HEK293 (cell line): ENCODE measurements around the gene CYTH4.

Experiments
- CTCF ChIA-PET: fragments of 350-600 bp; formaldehyde crosslinking; extraction: SDS; loops from one replicate; lab custom pipeline; 2021; ENCODE audit warnings: antibody characterized with exemption; lab: Yijun Ruan, JAX
- POLR2A ChIA-PET: fragments of 300-600 bp; formaldehyde crosslinking; extraction: SDS; loops from one replicate; lab custom pipeline; 2020; ENCODE audit warnings: antibody characterized with exemption, inconsistent platforms; lab: Yijun Ruan, JAX
- H3K27ac ChIP-seq: fragments of 200-500 bp; sonication (Bioruptor generic); 2 replicates; pipeline ENCODE4 v1.5.1; 2014; ENCODE audit warnings: low read depth, low read length, control low read depth, inconsistent platforms; ENCODE audit errors: extremely low read depth
- H3K36me3 ChIP-seq, 2 experiments: fragments of 200-500 bp in 1 of 2; sonication (Bioruptor generic) in 1 of 2; 1 replicate in 1 of 2; 2 replicates in 1 of 2; pipeline ENCODE4 v1.5.1; 2014 to 2017; ENCODE audit warnings: inconsistent platforms in 2 of 2, low read length in 2 of 2; ENCODE audit not compliant: control insufficient read depth in 2 of 2, insufficient read depth in 1 of 2
- H3K4me1 ChIP-seq: fragments of 200-500 bp; sonication (Bioruptor generic); 2 replicates; pipeline ENCODE4 v1.5.1; 2014; ENCODE audit warnings: mild to moderate bottlenecking, low read length, inconsistent platforms; ENCODE audit not compliant: control insufficient read depth, insufficient read depth
- H3K4me3 ChIP-seq: 2 replicates; pipeline ENCODE4 v1.5.1; 2011; ENCODE audit warnings: low read depth, mild to moderate bottlenecking, control low read depth, low read length, moderate library complexity
- H3K9me3 ChIP-seq: fragments of 200-500 bp; sonication (Bioruptor generic); 2 replicates; pipeline ENCODE4 v1.5.1; 2014; ENCODE audit warnings: low read depth, low read length, inconsistent platforms; ENCODE audit not compliant: control insufficient read depth, insufficient read depth
- KLF10 ChIP-seq: fragments of 450-650 bp; IDR thresholded peaks from 2 replicates; pipeline ENCODE4 v1.5.1; 2018; ENCODE audit warnings: missing biosample characterization, mild to moderate bottlenecking, missing genetic modification characterization
- OSR2 ChIP-seq: fragments of 450-650 bp; formaldehyde crosslinking; IDR thresholded peaks from 2 replicates; pipeline ENCODE4 v1.5.1; 2016; ENCODE audit warnings: missing biosample characterization, missing genetic modification characterization
- PRDM1 ChIP-seq: fragments of 450-650 bp; formaldehyde crosslinking; IDR thresholded peaks from 2 replicates; pipeline ENCODE4; 2016; ENCODE audit warnings: missing biosample characterization, missing genetic modification characterization
- RBAK ChIP-seq: fragments of 450-650 bp; formaldehyde crosslinking; IDR thresholded peaks from 2 replicates; pipeline ENCODE4 v1.5.1; 2016; ENCODE audit warnings: missing biosample characterization, missing genetic modification characterization
- ZBTB20 ChIP-seq: fragments of 450-650 bp; formaldehyde crosslinking; IDR thresholded peaks from 2 replicates; pipeline ENCODE4 v1.5.1; 2016; ENCODE audit warnings: missing biosample characterization, missing genetic modification characterization
- ZBTB21 ChIP-seq: fragments of 450-650 bp; formaldehyde crosslinking; IDR thresholded peaks from 2 replicates; pipeline ENCODE4 v1.5.1; 2017; ENCODE audit warnings: missing biosample characterization, missing genetic modification characterization
- ZEB2 ChIP-seq: fragments of 450-650 bp; formaldehyde crosslinking; IDR thresholded peaks from 2 replicates; pipeline ENCODE4 v1.5.1; 2016; ENCODE audit warnings: missing biosample characterization, missing genetic modification characterization
- ZNF114 ChIP-seq: fragments of 450-650 bp; formaldehyde crosslinking; IDR thresholded peaks from 2 replicates; pipeline ENCODE4 v1.5.0; 2017; ENCODE audit warnings: missing biosample characterization, missing genetic modification characterization
- ZNF155 ChIP-seq: fragments of 450-650 bp; formaldehyde crosslinking; IDR thresholded peaks from 2 replicates; pipeline ENCODE4 v1.5.1; 2016; ENCODE audit warnings: missing biosample characterization, missing genetic modification characterization
- ZNF274 ChIP-seq, 2 experiments: fragments of 200-500 bp in 1 of 2; fragments of 450-650 bp in 1 of 2; sonication (Bioruptor generic) in 1 of 2; formaldehyde crosslinking in 1 of 2; IDR thresholded peaks; 2 replicates each; pipeline versions ENCODE4 v1.5.1 to v1.6.1; 2014 to 2016; ENCODE audit warnings: borderline replicate concordance in 1 of 2, inconsistent platforms in 1 of 2, low read length in 1 of 2, missing biosample characterization in 1 of 2, missing genetic modification characterization in 1 of 2
- ZNF311 ChIP-seq: fragments of 450-650 bp; formaldehyde crosslinking; IDR thresholded peaks from 2 replicates; pipeline ENCODE4 v1.5.1; 2017; ENCODE audit warnings: missing biosample characterization, missing genetic modification characterization, borderline replicate concordance
- ZNF324 ChIP-seq: fragments of 450-650 bp; formaldehyde crosslinking; IDR thresholded peaks from 2 replicates; pipeline ENCODE4 v1.5.1; 2016; ENCODE audit warnings: missing biosample characterization, missing genetic modification characterization
- ZNF354C ChIP-seq: fragments of 450-650 bp; formaldehyde crosslinking; IDR thresholded peaks from 2 replicates; pipeline ENCODE4 v1.5.1; 2016; ENCODE audit warnings: missing biosample characterization, missing genetic modification characterization, low read depth, borderline replicate concordance
- ZNF560 ChIP-seq: fragments of 450-650 bp; formaldehyde crosslinking; IDR thresholded peaks from 2 replicates; pipeline ENCODE4 v1.5.1; 2017; ENCODE audit warnings: missing biosample characterization, missing genetic modification characterization, borderline replicate concordance
- ZNF629 ChIP-seq: fragments of 450-650 bp; formaldehyde crosslinking; IDR thresholded peaks from 2 replicates; pipeline ENCODE4 v1.5.1; 2017; ENCODE audit warnings: missing biosample characterization, missing genetic modification characterization
- ZNF776 ChIP-seq: fragments of 450-650 bp; formaldehyde crosslinking; IDR thresholded peaks from 2 replicates; pipeline ENCODE4 v1.5.0; 2017; ENCODE audit warnings: missing biosample characterization, missing genetic modification characterization, borderline replicate concordance
- TF ChIP-seq, protein P1 (sequence below): fragments of 450-650 bp; formaldehyde crosslinking; IDR thresholded peaks from 2 replicates; pipeline ENCODE4 v1.5.1; 2016; ENCODE audit warnings: missing biosample characterization, missing genetic modification characterization, low read depth
- TF ChIP-seq, protein P2 (sequence below): fragments of 450-650 bp; formaldehyde crosslinking; IDR thresholded peaks from 2 replicates; pipeline ENCODE4 v1.5.1; 2016; ENCODE audit warnings: missing biosample characterization, missing genetic modification characterization, borderline replicate concordance
- TF ChIP-seq, protein P3 (sequence below): fragments of 450-650 bp; formaldehyde crosslinking; IDR thresholded peaks from 2 replicates; pipeline ENCODE4 v1.5.1; 2017; ENCODE audit warnings: missing biosample characterization, missing genetic modification characterization
- TF ChIP-seq, protein P4 (sequence below): fragments of 450-650 bp; formaldehyde crosslinking; IDR thresholded peaks from 2 replicates; pipeline ENCODE4 v1.5.1; 2016; ENCODE audit warnings: missing biosample characterization, missing genetic modification characterization
- TF ChIP-seq, protein P5 (sequence below): fragments of 450-650 bp; formaldehyde crosslinking; IDR thresholded peaks from 2 replicates; pipeline ENCODE4 v1.5.1; 2016; ENCODE audit warnings: missing biosample characterization, missing genetic modification characterization
- TF ChIP-seq, protein P6 (sequence below): fragments of 450-650 bp; IDR thresholded peaks from 2 replicates; pipeline ENCODE4 v1.5.1; 2018; ENCODE audit warnings: missing biosample characterization, missing genetic modification characterization

Gene CYTH4

DNA sequence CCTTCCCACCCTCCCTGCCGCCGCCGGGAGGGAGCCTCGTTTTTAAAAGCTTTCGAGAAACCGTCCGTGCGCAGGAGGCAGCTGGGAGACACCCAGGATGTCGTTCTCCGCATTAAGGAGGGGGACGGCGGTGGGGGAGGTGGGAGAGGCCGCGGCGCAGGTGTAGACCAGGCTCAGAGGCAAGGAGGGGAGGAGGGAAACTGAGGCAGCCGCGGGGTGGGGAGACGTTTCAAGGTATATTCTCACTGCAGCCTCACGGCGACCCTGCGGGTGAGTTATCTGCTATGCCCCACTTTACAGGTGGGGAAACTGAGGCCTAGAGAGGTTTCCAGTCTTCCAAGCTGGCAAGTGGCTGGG is 42.7 kb downstream of the CYTH4 start (continued):
- TF ChIP-seq, protein P1, sequence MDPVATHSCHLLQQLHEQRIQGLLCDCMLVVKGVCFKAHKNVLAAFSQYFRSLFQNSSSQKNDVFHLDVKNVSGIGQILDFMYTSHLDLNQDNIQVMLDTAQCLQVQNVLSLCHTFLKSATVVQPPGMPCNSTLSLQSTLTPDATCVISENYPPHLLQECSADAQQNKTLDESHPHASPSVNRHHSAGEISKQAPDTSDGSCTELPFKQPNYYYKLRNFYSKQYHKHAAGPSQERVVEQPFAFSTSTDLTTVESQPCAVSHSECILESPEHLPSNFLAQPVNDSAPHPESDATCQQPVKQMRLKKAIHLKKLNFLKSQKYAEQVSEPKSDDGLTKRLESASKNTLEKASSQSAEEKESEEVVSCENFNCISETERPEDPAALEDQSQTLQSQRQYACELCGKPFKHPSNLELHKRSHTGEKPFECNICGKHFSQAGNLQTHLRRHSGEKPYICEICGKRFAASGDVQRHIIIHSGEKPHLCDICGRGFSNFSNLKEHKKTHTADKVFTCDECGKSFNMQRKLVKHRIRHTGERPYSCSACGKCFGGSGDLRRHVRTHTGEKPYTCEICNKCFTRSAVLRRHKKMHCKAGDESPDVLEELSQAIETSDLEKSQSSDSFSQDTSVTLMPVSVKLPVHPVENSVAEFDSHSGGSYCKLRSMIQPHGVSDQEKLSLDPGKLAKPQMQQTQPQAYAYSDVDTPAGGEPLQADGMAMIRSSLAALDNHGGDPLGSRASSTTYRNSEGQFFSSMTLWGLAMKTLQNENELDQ (tag by site-specific recombination): no peak

DNA sequence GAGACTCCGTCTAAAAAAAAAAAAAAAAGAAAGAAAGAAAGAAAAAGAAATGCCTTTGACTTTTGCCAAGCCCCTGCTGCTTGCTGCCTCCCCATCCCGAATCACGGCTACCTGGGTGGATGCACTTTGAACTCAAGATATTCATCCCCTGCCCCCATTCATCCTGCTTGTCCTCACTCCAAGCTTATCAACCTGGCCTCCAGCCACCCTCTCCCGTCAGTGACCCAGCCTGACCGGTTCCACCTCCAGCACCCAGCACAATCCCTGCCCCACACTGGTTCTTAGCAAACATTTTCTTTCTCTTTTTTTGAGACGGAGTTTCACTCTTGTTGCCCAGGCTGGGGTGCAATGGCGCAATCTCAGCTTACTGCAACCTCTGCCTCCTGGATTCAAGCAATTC is 44.4 kb downstream of the CYTH4 start:
- TF ChIP-seq ZNF560 (tag by site-specific recombination) (no peak), ZEB2 (tag by site-specific recombination) (no peak), ZNF629 (tag by site-specific recombination) (no peak), ZNF311 (tag by site-specific recombination) (no peak), ZBTB20 (no peak), KLF10 (tag by site-specific recombination) (no peak), ZNF274 (IDR thresholded peaks at IDR 0.05; ENCODE audit: low read length) (no peak), ZNF274 (tag by site-specific recombination; IDR thresholded peaks at IDR 0.05; ENCODE audit: borderline replicate concordance) (no peak), PRDM1 (tag by site-specific recombination) (no peak)
- TF ChIP-seq, protein P2, sequence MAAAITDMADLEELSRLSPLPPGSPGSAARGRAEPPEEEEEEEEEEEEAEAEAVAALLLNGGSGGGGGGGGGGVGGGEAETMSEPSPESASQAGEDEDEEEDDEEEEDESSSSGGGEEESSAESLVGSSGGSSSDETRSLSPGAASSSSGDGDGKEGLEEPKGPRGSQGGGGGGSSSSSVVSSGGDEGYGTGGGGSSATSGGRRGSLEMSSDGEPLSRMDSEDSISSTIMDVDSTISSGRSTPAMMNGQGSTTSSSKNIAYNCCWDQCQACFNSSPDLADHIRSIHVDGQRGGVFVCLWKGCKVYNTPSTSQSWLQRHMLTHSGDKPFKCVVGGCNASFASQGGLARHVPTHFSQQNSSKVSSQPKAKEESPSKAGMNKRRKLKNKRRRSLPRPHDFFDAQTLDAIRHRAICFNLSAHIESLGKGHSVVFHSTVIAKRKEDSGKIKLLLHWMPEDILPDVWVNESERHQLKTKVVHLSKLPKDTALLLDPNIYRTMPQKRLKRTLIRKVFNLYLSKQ (tag by site-specific recombination): no peak
- TF ChIP-seq, protein P3, sequence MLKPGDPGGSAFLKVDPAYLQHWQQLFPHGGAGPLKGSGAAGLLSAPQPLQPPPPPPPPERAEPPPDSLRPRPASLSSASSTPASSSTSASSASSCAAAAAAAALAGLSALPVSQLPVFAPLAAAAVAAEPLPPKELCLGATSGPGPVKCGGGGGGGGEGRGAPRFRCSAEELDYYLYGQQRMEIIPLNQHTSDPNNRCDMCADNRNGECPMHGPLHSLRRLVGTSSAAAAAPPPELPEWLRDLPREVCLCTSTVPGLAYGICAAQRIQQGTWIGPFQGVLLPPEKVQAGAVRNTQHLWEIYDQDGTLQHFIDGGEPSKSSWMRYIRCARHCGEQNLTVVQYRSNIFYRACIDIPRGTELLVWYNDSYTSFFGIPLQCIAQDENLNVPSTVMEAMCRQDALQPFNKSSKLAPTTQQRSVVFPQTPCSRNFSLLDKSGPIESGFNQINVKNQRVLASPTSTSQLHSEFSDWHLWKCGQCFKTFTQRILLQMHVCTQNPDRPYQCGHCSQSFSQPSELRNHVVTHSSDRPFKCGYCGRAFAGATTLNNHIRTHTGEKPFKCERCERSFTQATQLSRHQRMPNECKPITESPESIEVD: no peak
- TF ChIP-seq, all 188 proteins: peak for 0
- Histone ChIP-seq H3K4me3 (no peak overlapping the region), H3K36me3 (no peaks in the 10 kb centered on the region), H3K4me1 (no peaks in the 10 kb centered on the region), H3K27ac (no peak overlapping the region), H3K9me3 (no peaks in the 10 kb centered on the region)
- CTCF ChIA-PET: interaction anchor here (0.7 to 1.2 kb wide), 2 partner anchors 9 to 211 kb away, joined by 4 read pairs; no protein-coding TSS in a partner anchor
- POLR2A ChIA-PET: no interaction called here

DNA sequence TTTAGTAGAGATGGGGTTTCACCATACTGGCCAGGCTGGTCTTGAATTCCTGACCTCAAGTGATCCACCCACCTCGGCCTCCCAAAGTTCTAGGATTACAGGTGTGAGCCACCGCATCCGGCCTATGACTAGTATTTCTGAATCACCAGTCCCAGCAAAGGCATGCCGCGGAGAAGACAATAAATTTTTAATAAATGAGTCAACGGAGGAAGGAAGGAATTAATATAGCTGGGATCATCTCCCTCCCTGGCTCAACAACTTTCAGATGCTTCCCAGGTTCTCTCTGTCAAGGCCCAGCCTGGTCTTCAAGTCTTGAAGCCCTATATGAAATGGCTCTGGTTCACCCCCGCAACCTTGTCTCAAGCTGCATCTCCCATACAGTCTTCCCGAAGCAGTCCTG is 45.7 kb downstream of the CYTH4 start:
- ChIA-PET POLR2A (no interaction called here), CTCF (interaction anchor here (1.0 kb wide), 1 partner anchor 130 kb away, joined by 3 read pairs; no protein-coding TSS in a partner anchor)
- no peak overlapping the region for H3K4me3 ChIP-seq
- H3K4me1 ChIP-seq: no peaks in the 10 kb centered on the region
- H3K36me3 ChIP-seq: no peaks in the 10 kb centered on the region
- H3K27ac ChIP-seq: no peak overlapping the region
- no peaks in the 10 kb centered on the region for H3K9me3 ChIP-seq
- TF ChIP-seq ZNF114 (tag by site-specific recombination): no peak
- no peak for TF ChIP-seq ZNF776 (tag by site-specific recombination)
- no peak for TF ChIP-seq ZNF354C
- no peak for TF ChIP-seq RBAK (tag by site-specific recombination)
- TF ChIP-seq, protein P4, sequence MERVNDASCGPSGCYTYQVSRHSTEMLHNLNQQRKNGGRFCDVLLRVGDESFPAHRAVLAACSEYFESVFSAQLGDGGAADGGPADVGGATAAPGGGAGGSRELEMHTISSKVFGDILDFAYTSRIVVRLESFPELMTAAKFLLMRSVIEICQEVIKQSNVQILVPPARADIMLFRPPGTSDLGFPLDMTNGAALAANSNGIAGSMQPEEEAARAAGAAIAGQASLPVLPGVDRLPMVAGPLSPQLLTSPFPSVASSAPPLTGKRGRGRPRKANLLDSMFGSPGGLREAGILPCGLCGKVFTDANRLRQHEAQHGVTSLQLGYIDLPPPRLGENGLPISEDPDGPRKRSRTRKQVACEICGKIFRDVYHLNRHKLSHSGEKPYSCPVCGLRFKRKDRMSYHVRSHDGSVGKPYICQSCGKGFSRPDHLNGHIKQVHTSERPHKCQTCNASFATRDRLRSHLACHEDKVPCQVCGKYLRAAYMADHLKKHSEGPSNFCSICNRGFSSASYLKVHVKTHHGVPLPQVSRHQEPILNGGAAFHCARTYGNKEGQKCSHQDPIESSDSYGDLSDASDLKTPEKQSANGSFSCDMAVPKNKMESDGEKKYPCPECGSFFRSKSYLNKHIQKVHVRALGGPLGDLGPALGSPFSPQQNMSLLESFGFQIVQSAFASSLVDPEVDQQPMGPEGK: no peak
- TF ChIP-seq, protein P5, sequence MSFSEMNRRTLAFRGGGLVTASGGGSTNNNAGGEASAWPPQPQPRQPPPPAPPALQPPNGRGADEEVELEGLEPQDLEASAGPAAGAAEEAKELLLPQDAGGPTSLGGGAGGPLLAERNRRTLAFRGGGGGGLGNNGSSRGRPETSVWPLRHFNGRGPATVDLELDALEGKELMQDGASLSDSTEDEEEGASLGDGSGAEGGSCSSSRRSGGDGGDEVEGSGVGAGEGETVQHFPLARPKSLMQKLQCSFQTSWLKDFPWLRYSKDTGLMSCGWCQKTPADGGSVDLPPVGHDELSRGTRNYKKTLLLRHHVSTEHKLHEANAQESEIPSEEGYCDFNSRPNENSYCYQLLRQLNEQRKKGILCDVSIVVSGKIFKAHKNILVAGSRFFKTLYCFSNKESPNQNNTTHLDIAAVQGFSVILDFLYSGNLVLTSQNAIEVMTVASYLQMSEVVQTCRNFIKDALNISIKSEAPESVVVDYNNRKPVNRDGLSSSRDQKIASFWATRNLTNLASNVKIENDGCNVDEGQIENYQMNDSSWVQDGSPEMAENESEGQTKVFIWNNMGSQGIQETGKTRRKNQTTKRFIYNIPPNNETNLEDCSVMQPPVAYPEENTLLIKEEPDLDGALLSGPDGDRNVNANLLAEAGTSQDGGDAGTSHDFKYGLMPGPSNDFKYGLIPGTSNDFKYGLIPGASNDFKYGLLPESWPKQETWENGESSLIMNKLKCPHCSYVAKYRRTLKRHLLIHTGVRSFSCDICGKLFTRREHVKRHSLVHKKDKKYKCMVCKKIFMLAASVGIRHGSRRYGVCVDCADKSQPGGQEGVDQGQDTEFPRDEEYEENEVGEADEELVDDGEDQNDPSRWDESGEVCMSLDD (tag by site-specific recombination): no peak
- TF ChIP-seq ZBTB21 (tag by site-specific recombination): no peak
- no peak for TF ChIP-seq ZNF155 (tag by site-specific recombination)
- no peak for TF ChIP-seq ZNF324
- no peak for TF ChIP-seq OSR2 (tag by site-specific recombination)
- TF ChIP-seq, protein P6, sequence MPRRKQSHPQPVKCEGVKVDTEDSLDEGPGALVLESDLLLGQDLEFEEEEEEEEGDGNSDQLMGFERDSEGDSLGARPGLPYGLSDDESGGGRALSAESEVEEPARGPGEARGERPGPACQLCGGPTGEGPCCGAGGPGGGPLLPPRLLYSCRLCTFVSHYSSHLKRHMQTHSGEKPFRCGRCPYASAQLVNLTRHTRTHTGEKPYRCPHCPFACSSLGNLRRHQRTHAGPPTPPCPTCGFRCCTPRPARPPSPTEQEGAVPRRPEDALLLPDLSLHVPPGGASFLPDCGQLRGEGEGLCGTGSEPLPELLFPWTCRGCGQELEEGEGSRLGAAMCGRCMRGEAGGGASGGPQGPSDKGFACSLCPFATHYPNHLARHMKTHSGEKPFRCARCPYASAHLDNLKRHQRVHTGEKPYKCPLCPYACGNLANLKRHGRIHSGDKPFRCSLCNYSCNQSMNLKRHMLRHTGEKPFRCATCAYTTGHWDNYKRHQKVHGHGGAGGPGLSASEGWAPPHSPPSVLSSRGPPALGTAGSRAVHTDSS: no peak
